CD4-positive, alpha-beta memory T cell (primary cell): Measurements from ENCODE around the gene DTNA. TPM values are rescaled to one million over a fixed set of nuclear protein-coding genes. Genes with fewer than 3 reads are reported as not detected.
A peak's percentile ranks its signal among the peaks of the same experiment; 100 is the strongest.

Experiments used
- CTCF ChIA-PET: fragments of 350-600 bp; sonication (Branson Sonifier 250); formaldehyde crosslinking; loops from one replicate; lab custom pipeline; 2021; ENCODE audit warnings: inconsistent platforms; ENCODE audit not compliant: partially characterized antibody; lab: Charles Lee
- POLR2A ChIA-PET: fragments of 350-600 bp; sonication (Branson Sonifier 250); formaldehyde crosslinking; loops from one replicate; lab custom pipeline; 2021; ENCODE audit not compliant: partially characterized antibody; lab: Charles Lee
- DNase-seq, 5 donors: peaks; one replicate each; pipeline versions ENCODE4 v3.0.0 to v3.0.0-alpha.2; 2020 to 2022; ENCODE audit warnings: mixed read lengths in 1 of 5
- H3K27ac ChIP-seq: one replicate; pipeline ENCODE4 v1.7.0; 2013; ENCODE audit warnings: low read depth, low read length
- H3K27me3 ChIP-seq: 2 replicates; pipeline ENCODE4 v1.7.0; 2013; ENCODE audit warnings: mild to moderate bottlenecking, low read length, moderate library complexity; ENCODE audit not compliant: insufficient read depth
- H3K36me3 ChIP-seq: 2 replicates; pipeline ENCODE4 v1.7.0; 2013; ENCODE audit warnings: mild to moderate bottlenecking, low read length, moderate library complexity; ENCODE audit not compliant: insufficient read depth
- H3K4me1 ChIP-seq: 2 replicates; pipeline ENCODE4 v1.7.0; 2013; ENCODE audit warnings: mild to moderate bottlenecking, low read length, moderate library complexity; ENCODE audit not compliant: insufficient read depth
- H3K4me3 ChIP-seq, 2 donors: one replicate each; pipeline ENCODE4 v1.7.0; 2013; ENCODE audit warnings: low read length in 2 of 2, mild to moderate bottlenecking in 1 of 2
- H3K9me3 ChIP-seq, 2 donors: one replicate each; pipeline ENCODE4 v1.7.0; 2013; ENCODE audit warnings: low read length in 2 of 2, control low read depth in 1 of 2; ENCODE audit not compliant: control insufficient read depth in 1 of 2
- H3K27ac Mint-ChIP-seq, 7 donors: one replicate each; pipeline ENCODE4 v1.8.0; 2020 to 2021; ENCODE audit warnings: mixed read lengths in 7 of 7, mild to moderate bottlenecking in 6 of 7, inconsistent platforms in 3 of 7, moderate library complexity in 3 of 7
- H3K27me3 Mint-ChIP-seq, 2 donors: one replicate each; pipeline ENCODE4 v1.8.0; 2020 to 2021; ENCODE audit warnings: mixed read lengths in 2 of 2
- H3K36me3 Mint-ChIP-seq, 2 donors: one replicate each; pipeline ENCODE4 v1.8.0; 2020 to 2021; ENCODE audit warnings: mixed read lengths in 2 of 2, inconsistent platforms in 1 of 2, mild to moderate bottlenecking in 1 of 2
- H3K4me1 Mint-ChIP-seq, 4 donors: one replicate each; pipeline ENCODE4 v1.8.0; 2020 to 2021; ENCODE audit warnings: mixed read lengths in 4 of 4, mild to moderate bottlenecking in 1 of 4
- H3K4me3 Mint-ChIP-seq, 8 donors: one replicate each; pipeline ENCODE4 v1.8.0; 2020 to 2021; ENCODE audit warnings: mixed read lengths in 8 of 8, mild to moderate bottlenecking in 7 of 8, moderate library complexity in 6 of 8, inconsistent platforms in 3 of 8
- H3K9me3 Mint-ChIP-seq, 8 donors: one replicate each; pipeline ENCODE4 v1.8.0; 2020 to 2021; ENCODE audit warnings: mixed read lengths in 8 of 8, mild to moderate bottlenecking in 5 of 8, inconsistent platforms in 3 of 8, moderate library complexity in 1 of 8
- intact Hi-C: fragments of 100-400 bp; cut with micrococcal nuclease; formaldehyde crosslinking; loops from one replicate; pipeline ENCODE4 v1.15.1; 2023
- polyA plus RNA-seq, 2 donors: library from polyadenylated mRNA; unstranded; fragments of 300-500 nt; fragmentation: Illumina TruSeq; gene quantifications; one replicate each; pipeline ENCODE4 v1.2.3, GENCODE V29; 2021
- total RNA-seq, 2 experiments: library from RNA; stranded (reverse); gene quantifications; one replicate each; pipeline ENCODE4 v1.2.3, GENCODE V29; 2021

DTNA gene
- total and polyA plus RNA-seq, 4 experiments from 2014 or later: 0.58 TPM; not detected in 3

- Histone ChIP-seq H3K4me3 (no peak overlapping the region), H3K9me3 (no peaks in the 10 kb centered on the region), H3K4me1 (no peaks in the 10 kb centered on the region), H3K27me3 (no peaks in the 10 kb centered on the region), H3K27ac (no peak overlapping the region), H3K36me3 (no peaks in the 10 kb centered on the region)
- no peak overlapping the region for H3K27ac Mint-ChIP-seq
- peaks cover 7 to 9% (median 8%) of the 10 kb centered on the region in 4 donors for H3K4me1 Mint-ChIP-seq
- CTCF ChIA-PET: no interaction called here
- H3K9me3 Mint-ChIP-seq: peaks cover 0 to 2% (median 0%) of the 10 kb centered on the region in 8 donors
- DNase-seq: no peak
- H3K4me3 Mint-ChIP-seq: peak overlapping the region in 1 of 8 donors; percentile 15
- POLR2A ChIA-PET: no interaction called here
- no peaks in the 10 kb centered on the region for H3K36me3 Mint-ChIP-seq
- H3K27me3 Mint-ChIP-seq: peaks cover 0 to 2% of the 10 kb centered on the region in 2 donors
- intact Hi-C loops: loop anchor here (5.0 to 10.0 kb wide), 2 partner anchors 277 to 630 kb away; partner anchors contain the start of gene INO80C
Observed at GRCh38 chr18:34864836-34865497, 154.9 kb downstream of the DTNA start.

GRCh38 chr18:34866310-34866709 is 156.2 kb downstream of the DTNA start:
- no peaks in the 10 kb centered on the region for H3K27me3 ChIP-seq
- no peak overlapping the region for H3K27ac ChIP-seq
- no peak overlapping the region for H3K4me3 ChIP-seq
- CTCF ChIA-PET: no interaction called here
- H3K9me3 Mint-ChIP-seq: peaks cover 0 to 2% (median 0%) of the 10 kb centered on the region in 8 donors
- DNase-seq: no peak
- no peaks in the 10 kb centered on the region for H3K9me3 ChIP-seq
- POLR2A ChIA-PET: no interaction called here
- H3K4me1 Mint-ChIP-seq: peaks cover 0 to 3% (median under 1%) of the 10 kb centered on the region in 4 donors
- intact Hi-C loops: loop anchor here (5.0 to 10.0 kb wide), 2 partner anchors 276 to 628 kb away; partner anchors contain the start of gene INO80C
- H3K4me3 Mint-ChIP-seq: no peak overlapping the region
- H3K4me1 ChIP-seq: no peaks in the 10 kb centered on the region
- H3K36me3 ChIP-seq: no peaks in the 10 kb centered on the region
- H3K36me3 Mint-ChIP-seq: no peaks in the 10 kb centered on the region
- no peak overlapping the region for H3K27ac Mint-ChIP-seq
- peaks cover 0 to 2% of the 10 kb centered on the region in 2 donors for H3K27me3 Mint-ChIP-seq

GRCh38 chr18:34866739-34867138 is 156.6 kb downstream of the DTNA start:
- no peak for DNase-seq
- Mint-ChIP-seq H3K27me3 (peaks cover 0 to 2% of the 10 kb centered on the region in 2 donors), H3K4me3 (no peak overlapping the region)

GRCh38 chr18:34867520-34867919 is 157.4 kb downstream of the DTNA start:
- no peaks in the 10 kb centered on the region for H3K4me1 ChIP-seq
- H3K9me3 Mint-ChIP-seq: peaks cover 0 to 2% (median 0%) of the 10 kb centered on the region in 8 donors
- H3K36me3 ChIP-seq: no peaks in the 10 kb centered on the region
- intact Hi-C loops: loop anchor here (5.0 to 10.0 kb wide), 2 partner anchors 275 to 627 kb away; partner anchors contain the start of gene INO80C
- H3K27me3 Mint-ChIP-seq: peaks cover 0 to 2% of the 10 kb centered on the region in 2 donors
- H3K9me3 ChIP-seq: no peaks in the 10 kb centered on the region
- H3K27ac ChIP-seq: no peak overlapping the region
- no peaks in the 10 kb centered on the region for H3K27me3 ChIP-seq
- ChIA-PET CTCF (interaction anchor here (2.8 kb wide), 1 partner anchor 13 kb away, joined by 8 read pairs; no protein-coding TSS in a partner anchor), POLR2A (no interaction called here)
- H3K4me1 Mint-ChIP-seq: peaks cover 0 to 3% (median under 1%) of the 10 kb centered on the region in 4 donors
- H3K4me3 ChIP-seq: no peak overlapping the region
- H3K4me3 Mint-ChIP-seq: no peak overlapping the region
- no peak overlapping the region for H3K27ac Mint-ChIP-seq
- H3K36me3 Mint-ChIP-seq: no peaks in the 10 kb centered on the region
- no peak for DNase-seq

More at GRCh38 chr18:34866739-34867138, 156.6 kb downstream of the DTNA start:
- Histone ChIP-seq H3K9me3 (no peaks in the 10 kb centered on the region), H3K27ac (no peak overlapping the region), H3K27me3 (no peaks in the 10 kb centered on the region), H3K36me3 (no peaks in the 10 kb centered on the region), H3K4me1 (no peaks in the 10 kb centered on the region), H3K4me3 (no peak overlapping the region)
- no peak overlapping the region for H3K27ac Mint-ChIP-seq
- ChIA-PET CTCF (no interaction called here), POLR2A (no interaction called here)
- H3K4me1 Mint-ChIP-seq: peaks cover 0 to 3% (median under 1%) of the 10 kb centered on the region in 4 donors
- H3K9me3 Mint-ChIP-seq: peaks cover 0 to 2% (median 0%) of the 10 kb centered on the region in 8 donors
- intact Hi-C loops: loop anchor here (5.0 to 10.0 kb wide), 2 partner anchors 276 to 628 kb away; partner anchors contain the start of gene INO80C
- no peaks in the 10 kb centered on the region for H3K36me3 Mint-ChIP-seq

DNA sequence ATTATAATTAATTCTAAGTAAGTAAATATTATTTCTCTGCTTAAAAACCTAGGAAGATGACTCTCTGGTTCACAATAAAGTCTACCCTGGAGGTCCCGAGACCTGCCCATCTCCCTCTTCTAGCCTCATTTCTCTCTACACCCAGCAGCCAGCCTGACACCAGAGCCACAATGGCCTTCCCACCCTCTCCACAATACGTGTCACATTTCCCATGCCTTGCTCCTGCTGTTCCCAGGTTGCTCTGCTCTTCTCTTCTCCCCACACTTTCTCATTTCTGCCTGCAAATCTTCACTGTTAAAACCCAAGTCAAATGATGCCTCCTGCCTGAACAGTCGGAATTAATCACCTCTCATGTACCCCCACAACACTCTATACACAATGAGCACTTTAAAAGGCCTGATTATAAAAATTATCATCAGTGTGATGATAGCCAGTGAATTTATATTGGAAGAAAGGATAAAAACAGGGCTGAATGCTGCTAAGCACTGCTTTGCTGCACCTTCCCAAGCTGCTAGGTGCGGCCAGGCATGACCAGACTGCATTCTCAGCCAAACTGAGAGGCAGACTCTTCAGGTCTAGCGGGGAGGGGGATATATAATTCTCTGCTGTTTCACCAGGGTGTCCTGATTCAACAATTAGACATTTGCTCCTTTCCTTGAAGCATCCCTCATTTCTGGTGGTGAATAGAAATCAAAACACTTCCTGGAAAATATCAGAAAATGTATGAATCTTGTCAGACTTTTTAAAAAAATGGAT is 160.6 kb downstream of the DTNA start:
- intact Hi-C loops: no loop called here
- Mint-ChIP-seq H3K4me1 (peaks cover 0 to 2% (median under 1%) of the 10 kb centered on the region in 4 donors), H3K27ac (no peak overlapping the region), H3K4me3 (no peak overlapping the region), H3K27me3 (no peaks in the 10 kb centered on the region), H3K36me3 (no peaks in the 10 kb centered on the region), H3K9me3 (no peaks in the 10 kb centered on the region)
- ChIA-PET POLR2A (no interaction called here), CTCF (no interaction called here)
- Histone ChIP-seq H3K4me1 (no peaks in the 10 kb centered on the region), H3K27ac (no peak overlapping the region), H3K4me3 (no peak overlapping the region), H3K9me3 (no peaks in the 10 kb centered on the region), H3K27me3 (no peaks in the 10 kb centered on the region), H3K36me3 (no peaks in the 10 kb centered on the region)
- no peak for DNase-seq

GRCh38 chr18:34871435-34871834 is 161.3 kb downstream of the DTNA start:
- no peaks in the 10 kb centered on the region for H3K27me3 Mint-ChIP-seq
- H3K27me3 ChIP-seq: no peaks in the 10 kb centered on the region
- POLR2A ChIA-PET: no interaction called here
- H3K4me1 ChIP-seq: no peaks in the 10 kb centered on the region
- intact Hi-C loops: no loop called here
- H3K36me3 ChIP-seq: no peaks in the 10 kb centered on the region
- H3K36me3 Mint-ChIP-seq: no peaks in the 10 kb centered on the region
- no peak overlapping the region for H3K27ac Mint-ChIP-seq
- no peaks in the 10 kb centered on the region for H3K9me3 Mint-ChIP-seq
- H3K4me3 ChIP-seq: no peak overlapping the region
- H3K4me3 Mint-ChIP-seq: peak overlapping the region in 1 of 8 donors; percentile 20
- peaks cover 0 to 2% (median under 1%) of the 10 kb centered on the region in 4 donors for H3K4me1 Mint-ChIP-seq
- DNase-seq: no peak
- H3K9me3 ChIP-seq: no peaks in the 10 kb centered on the region
- CTCF ChIA-PET: no interaction called here
- no peak overlapping the region for H3K27ac ChIP-seq

DNA sequence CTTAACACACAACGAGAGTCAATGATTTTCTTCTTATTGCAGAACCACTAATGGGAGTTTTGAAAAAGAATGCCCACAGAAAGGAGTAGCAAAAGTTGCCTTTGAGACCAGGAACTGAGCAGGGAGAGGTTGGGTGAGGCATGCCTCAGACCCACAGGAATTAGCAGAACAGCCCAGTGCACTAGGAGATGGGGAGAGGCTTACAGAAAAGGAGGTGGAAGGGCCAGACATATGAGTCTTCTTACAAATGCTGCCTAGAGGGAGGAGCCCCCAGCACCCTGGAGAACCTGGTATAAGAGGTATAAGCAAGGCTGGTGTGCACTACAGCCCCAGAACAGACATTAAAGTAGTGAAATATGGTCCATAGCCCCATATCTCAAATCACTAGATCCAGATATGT is 162.0 kb downstream of the DTNA start:
- POLR2A ChIA-PET: no interaction called here

More for the DNA sequence above, 162.0 kb downstream of the DTNA start:
- Histone ChIP-seq H3K4me3 (no peak overlapping the region), H3K27ac (no peak overlapping the region), H3K36me3 (no peaks in the 10 kb centered on the region), H3K27me3 (no peaks in the 10 kb centered on the region), H3K4me1 (no peaks in the 10 kb centered on the region), H3K9me3 (no peaks in the 10 kb centered on the region)
- CTCF ChIA-PET: no interaction called here
- H3K9me3 Mint-ChIP-seq: no peaks in the 10 kb centered on the region
- no peak overlapping the region for H3K4me3 Mint-ChIP-seq
- DNase-seq: no peak
- no peaks in the 10 kb centered on the region for H3K36me3 Mint-ChIP-seq
- intact Hi-C loops: no loop called here
- H3K4me1 Mint-ChIP-seq: peaks cover 0 to under 1% (median 0%) of the 10 kb centered on the region in 4 donors
- H3K27me3 Mint-ChIP-seq: peaks cover 0 to 2% of the 10 kb centered on the region in 2 donors
- H3K27ac Mint-ChIP-seq: no peak overlapping the region
